HG03175 (cell line): ENCODE results near the gene PLXNA3.

ENCODE experiments used
- ATAC-seq: cut with Tn5 transposase; IDR thresholded peaks from one replicate; pipeline ENCODE4 v1.9.1; 2021; ENCODE audit warnings: mild to moderate bottlenecking, moderate library complexity; ENCODE audit not compliant: unreplicated experiment

Gene PLXNA3

GRCh38 chrX:154457491-154458115 lies 478 bp upstream of the PLXNA3 start:
- ATAC-seq = peak; percentile 49

GRCh38 chrX:154458954-154459778 lies 1.1 kb downstream of the PLXNA3 start:
- ATAC-seq = no peak

- ATAC-seq = no peak
These were observed 1.8 kb downstream of the PLXNA3 start for GRCh38 chrX:154459832-154460231.

- no peak for ATAC-seq
These were observed 2.2 kb downstream of the PLXNA3 start for GRCh38 chrX:154460326-154460725.

- ATAC-seq = no peak
These were observed 4.3 kb downstream of the PLXNA3 start for GRCh38 chrX:154462396-154462795.

- no peak for ATAC-seq
These were observed 5.6 kb downstream of the PLXNA3 start for GRCh38 chrX:154463611-154464220.

- ATAC-seq = no peak
These were observed 6.8 kb downstream of the PLXNA3 start for GRCh38 chrX:154464806-154465365.

- ATAC-seq = no peak
These were observed 7.5 kb downstream of the PLXNA3 start for GRCh38 chrX:154465601-154466000.

GRCh38 chrX:154466036-154466435 lies 8.0 kb downstream of the PLXNA3 start:
- ATAC-seq = no peak

- no peak for ATAC-seq
These were observed 8.8 kb downstream of the PLXNA3 start for GRCh38 chrX:154466907-154467306.

GRCh38 chrX:154467556-154467955 lies 9.5 kb downstream of the PLXNA3 start:
- ATAC-seq = no peak

GRCh38 chrX:154468217-154468616 lies 10.1 kb downstream of the PLXNA3 start:
- ATAC-seq = no peak

GRCh38 chrX:154469114-154469513 lies 11.0 kb downstream of the PLXNA3 start:
- no peak for ATAC-seq

- ATAC-seq = no peak
These were observed 11.8 kb downstream of the PLXNA3 start for GRCh38 chrX:154469880-154470279.

- no peak for ATAC-seq
These were observed 12.4 kb downstream of the PLXNA3 start for GRCh38 chrX:154470434-154470833.

GRCh38 chrX:154470914-154471568 lies 13.0 kb downstream of the PLXNA3 start:
- no peak for ATAC-seq

GRCh38 chrX:154471839-154472684 lies 14.0 kb downstream of the PLXNA3 start:
- no peak for ATAC-seq

- ATAC-seq = no peak
These were observed 14.9 kb downstream of the PLXNA3 start for GRCh38 chrX:154472685-154473632.

GRCh38 chrX:154473683-154474082 lies 15.6 kb downstream of the PLXNA3 start:
- no peak for ATAC-seq
